AG04449 (cell line): ENCODE data around the gene UBA6.

ENCODE experiments used
- CTCF ChIA-PET: fragments of 350-600 bp; formaldehyde crosslinking; extraction: SDS; loops from one replicate; lab custom pipeline; 2021; ENCODE audit warnings: antibody characterized with exemption; lab: Yijun Ruan, JAX
- POLR2A ChIA-PET: fragments of 400-600, 350-600 bp; formaldehyde crosslinking; extraction: SDS; loops from one replicate; lab custom pipeline; 2020; ENCODE audit warnings: antibody characterized with exemption, inconsistent platforms; lab: Yijun Ruan, JAX
- DNase-seq: peaks from one replicate; pipeline ENCODE4 v3.0.0-alpha.2; 2010; ENCODE audit warnings: low read depth, low spot score
- H3K4me3 ChIP-seq: 2 replicates; pipeline ENCODE4 v1.5.1; 2011; ENCODE audit warnings: low read depth, mild to moderate bottlenecking, control low read depth, low read length
- TF ChIP-seq, protein P1 (sequence below): IDR thresholded peaks from one replicate; pipeline ENCODE4 v1.5.1; 2011; ENCODE audit warnings: mild to moderate bottlenecking, moderate library complexity, low read length, control low read depth, inconsistent platforms; ENCODE audit not compliant: insufficient read depth; ENCODE audit errors: missing control alignments

UBA6 gene

DNA sequence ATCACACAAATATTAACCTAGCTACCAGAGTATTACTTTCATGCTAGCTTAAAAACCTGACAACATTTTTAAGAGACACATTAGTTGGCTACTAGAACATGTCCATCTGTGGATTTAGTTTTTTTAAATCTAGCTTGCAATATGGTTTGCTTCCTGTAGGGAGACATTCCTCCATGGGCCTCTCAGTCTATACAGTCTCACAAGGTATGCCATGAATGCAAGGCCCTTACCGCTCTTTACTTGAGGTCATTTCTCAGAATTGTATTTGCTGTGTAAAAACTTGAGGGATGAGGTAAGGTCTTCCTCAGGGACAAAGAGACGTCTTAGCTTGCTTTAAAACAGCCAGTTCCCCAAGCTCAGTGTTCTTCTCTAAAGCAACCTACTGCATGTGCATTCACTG, 26.9 kb downstream of the UBA6 start:
- POLR2A ChIA-PET = no interaction called here
- no peak for DNase-seq
- no peak overlapping the region for H3K4me3 ChIP-seq
- CTCF ChIA-PET = no interaction called here
- TF ChIP-seq, protein P1, sequence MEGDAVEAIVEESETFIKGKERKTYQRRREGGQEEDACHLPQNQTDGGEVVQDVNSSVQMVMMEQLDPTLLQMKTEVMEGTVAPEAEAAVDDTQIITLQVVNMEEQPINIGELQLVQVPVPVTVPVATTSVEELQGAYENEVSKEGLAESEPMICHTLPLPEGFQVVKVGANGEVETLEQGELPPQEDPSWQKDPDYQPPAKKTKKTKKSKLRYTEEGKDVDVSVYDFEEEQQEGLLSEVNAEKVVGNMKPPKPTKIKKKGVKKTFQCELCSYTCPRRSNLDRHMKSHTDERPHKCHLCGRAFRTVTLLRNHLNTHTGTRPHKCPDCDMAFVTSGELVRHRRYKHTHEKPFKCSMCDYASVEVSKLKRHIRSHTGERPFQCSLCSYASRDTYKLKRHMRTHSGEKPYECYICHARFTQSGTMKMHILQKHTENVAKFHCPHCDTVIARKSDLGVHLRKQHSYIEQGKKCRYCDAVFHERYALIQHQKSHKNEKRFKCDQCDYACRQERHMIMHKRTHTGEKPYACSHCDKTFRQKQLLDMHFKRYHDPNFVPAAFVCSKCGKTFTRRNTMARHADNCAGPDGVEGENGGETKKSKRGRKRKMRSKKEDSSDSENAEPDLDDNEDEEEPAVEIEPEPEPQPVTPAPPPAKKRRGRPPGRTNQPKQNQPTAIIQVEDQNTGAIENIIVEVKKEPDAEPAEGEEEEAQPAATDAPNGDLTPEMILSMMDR = no peak

DNA sequence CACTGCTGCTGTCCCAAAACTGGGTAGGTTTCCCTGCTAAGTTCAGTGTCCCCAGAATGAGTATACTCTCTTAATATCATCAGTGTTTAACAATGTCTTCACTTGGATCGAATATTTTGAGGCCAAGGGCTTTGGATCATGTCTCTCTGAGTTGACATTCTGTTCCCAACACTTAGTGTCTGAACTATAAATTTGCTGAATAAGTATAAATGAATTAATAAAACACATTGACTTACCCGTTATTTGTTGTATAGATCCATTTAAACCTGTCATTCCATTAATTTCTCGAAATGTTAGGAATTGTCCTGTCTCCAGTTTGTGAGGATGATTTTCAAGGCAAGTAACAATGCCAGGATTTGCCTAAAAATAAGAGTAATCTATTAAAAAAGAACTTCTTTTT, 32.6 kb downstream of the UBA6 start:
- POLR2A ChIA-PET = no interaction called here

DNA sequence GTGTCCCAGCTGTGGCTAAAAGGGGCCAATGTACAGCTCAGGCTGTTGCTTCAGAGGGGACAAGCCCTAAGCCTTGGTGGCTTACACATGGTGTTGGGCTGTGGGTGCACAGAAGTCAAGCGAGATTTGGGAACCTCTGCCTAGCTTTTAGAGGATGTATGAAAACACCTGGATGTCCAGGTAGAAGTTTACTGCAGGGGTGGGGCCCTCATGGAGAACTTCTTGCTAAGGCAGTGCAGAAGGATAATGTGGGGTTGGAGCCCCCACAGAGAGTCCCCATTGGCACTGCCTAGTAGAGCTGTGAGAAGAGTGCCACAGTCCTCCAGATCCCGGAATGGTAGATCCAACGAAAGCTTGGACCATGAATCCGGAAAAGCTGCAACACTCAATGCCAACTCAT, 40.5 kb downstream of the UBA6 start:
- CTCF ChIA-PET = no interaction called here
- TF ChIP-seq, protein P1 = no peak
- POLR2A ChIA-PET = no interaction called here
- no peak overlapping the region for H3K4me3 ChIP-seq
- DNase-seq = no peak

More for the DNA sequence above, 32.6 kb downstream of the UBA6 start:
- TF ChIP-seq, protein P1 = no peak
- CTCF ChIA-PET = no interaction called here
- DNase-seq = no peak
- H3K4me3 ChIP-seq = no peak overlapping the region

DNA sequence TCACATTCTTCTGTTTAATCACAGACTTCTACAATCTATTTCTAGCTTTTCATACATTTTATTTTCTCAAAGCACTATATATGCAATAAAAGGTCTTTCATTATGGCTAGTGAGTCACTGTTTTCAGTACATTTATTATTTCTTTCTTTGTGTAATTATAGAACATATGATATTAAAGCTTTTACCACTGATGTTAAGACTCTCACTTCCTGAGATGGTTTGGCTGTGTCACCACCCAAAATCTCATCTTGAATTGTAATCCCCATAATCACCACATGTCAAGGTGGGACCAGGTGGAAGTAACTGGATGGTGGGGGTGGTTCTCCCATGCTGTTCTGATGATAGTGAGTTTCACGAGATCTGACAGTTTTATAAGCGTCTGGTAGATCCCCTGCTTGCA, 41.9 kb downstream of the UBA6 start:
- DNase-seq = no peak
- TF ChIP-seq, protein P1 = no peak
- H3K4me3 ChIP-seq = no peak overlapping the region
- ChIA-PET POLR2A (no interaction called here), CTCF (no interaction called here)

GRCh38 chr4:67658302-67658701, 42.7 kb downstream of the UBA6 start:
- ChIA-PET POLR2A (no interaction called here), CTCF (no interaction called here)
- H3K4me3 ChIP-seq = no peak overlapping the region
- DNase-seq = no peak
- TF ChIP-seq, protein P1 = no peak

GRCh38 chr4:67651536-67651935, 49.4 kb downstream of the UBA6 start:
- DNase-seq = no peak
- no peak overlapping the region for H3K4me3 ChIP-seq
- TF ChIP-seq, protein P1 = no peak
- ChIA-PET CTCF (interaction anchor here (1.0 to 1.2 kb wide), 2 partner anchors 10 to 74 kb away, joined by 3 read pairs; no protein-coding TSS in a partner anchor), POLR2A (no interaction called here)
